ENCODE measurements around the gene DMRTC1.
"Not testable (repeated sequence)": the region's sequence is repeated elsewhere in the genome, so short reads cannot be mapped to it uniquely, and the experiment has no call there.

Gene DMRTC1

GRCh38 chrX:72943819-72944169, at the start of gene DMRTC1:
Gene DMRTC1 (minus strand): TSS chrX:72943837. CDS start chrX:72875694, 68,143 bp downstream.
- DNase-seq (ENCODE audit: low read depth); H3K4me3 ChIP-seq (ENCODE audit: low read depth, low read length): not testable (repeated sequence)

- H3K4me3 ChIP-seq (ENCODE audit: low read depth, low read length); DNase-seq (ENCODE audit: low read depth): not testable (repeated sequence)
Observed at GRCh38 chrX:72980894-72981469, 37.3 kb upstream of the DMRTC1 start.

GRCh38 chrX:72974885-72975284, 31.2 kb upstream of the DMRTC1 start:
- DNase-seq (ENCODE audit: low read depth); H3K4me3 ChIP-seq (ENCODE audit: low read depth, low read length): not testable (repeated sequence)

- DNase-seq (ENCODE audit: low read depth); H3K4me3 ChIP-seq (ENCODE audit: low read depth, low read length): not testable (repeated sequence)
Observed at GRCh38 chrX:72971859-72972258, 28.2 kb upstream of the DMRTC1 start.

GRCh38 chrX:72959971-72960370, 16.3 kb upstream of the DMRTC1 start:
- DNase-seq (ENCODE audit: low read depth): not testable (repeated sequence)

GRCh38 chrX:72943035-72943818, 410 bp downstream of the DMRTC1 start:
- not testable (repeated sequence) for DNase-seq (ENCODE audit: low read depth)

More at GRCh38 chrX:72959971-72960370, 16.3 kb upstream of the DMRTC1 start:
- H3K4me3 ChIP-seq (ENCODE audit: low read depth, low read length): not testable (repeated sequence)

GRCh38 chrX:72942272-72942671, 1.4 kb downstream of the DMRTC1 start:
- not testable (repeated sequence) for H3K4me3 ChIP-seq (ENCODE audit: low read depth, low read length); DNase-seq (ENCODE audit: low read depth)

More at GRCh38 chrX:72943035-72943818, 410 bp downstream of the DMRTC1 start:
- H3K4me3 ChIP-seq (ENCODE audit: low read depth, low read length): not testable (repeated sequence)

GRCh38 chrX:72937906-72938305, 5.7 kb downstream of the DMRTC1 start, which contains the start of gene FAM236A:
Gene FAM236A (plus strand): TSS chrX:72938206. CDS start chrX:72938263, 57 bp downstream.
- H3K4me3 ChIP-seq (ENCODE audit: low read depth, low read length); DNase-seq (ENCODE audit: low read depth): not testable (repeated sequence)

- not testable (repeated sequence) for DNase-seq (ENCODE audit: low read depth); H3K4me3 ChIP-seq (ENCODE audit: low read depth, low read length)
Observed at GRCh38 chrX:72936882-72937455, 6.7 kb downstream of the DMRTC1 start.

- not testable (repeated sequence) for H3K4me3 ChIP-seq (ENCODE audit: low read depth, low read length); DNase-seq (ENCODE audit: low read depth)
Observed at GRCh38 chrX:72936455-72936854, 7.2 kb downstream of the DMRTC1 start.

- not testable (repeated sequence) for H3K4me3 ChIP-seq (ENCODE audit: low read depth, low read length); DNase-seq (ENCODE audit: low read depth)
Observed at GRCh38 chrX:72932283-72932682, 11.4 kb downstream of the DMRTC1 start.

GRCh38 chrX:72916096-72916495, 27.5 kb downstream of the DMRTC1 start:
- DNase-seq (ENCODE audit: low read depth); H3K4me3 ChIP-seq (ENCODE audit: low read depth, low read length): not testable (repeated sequence)

- DNase-seq (ENCODE audit: low read depth); H3K4me3 ChIP-seq (ENCODE audit: low read depth, low read length): not testable (repeated sequence)
Observed at GRCh38 chrX:72912315-72912714, 31.3 kb downstream of the DMRTC1 start, which contains the start of gene FAM236C. Gene FAM236C (plus strand): TSS chrX:72912615. CDS start chrX:72912715, 100 bp downstream.

GRCh38 chrX:72889740-72890139, 53.9 kb downstream of the DMRTC1 start:
- not testable (repeated sequence) for H3K4me3 ChIP-seq (ENCODE audit: low read depth, low read length); DNase-seq (ENCODE audit: low read depth)

GRCh38 chrX:72882898-72883297, 60.7 kb downstream of the DMRTC1 start:
- H3K4me3 ChIP-seq (ENCODE audit: low read depth, low read length): not testable (repeated sequence)

GRCh38 chrX:72837532-72837931, 106.1 kb downstream of the DMRTC1 start:
- not testable (repeated sequence) for H3K4me3 ChIP-seq (ENCODE audit: low read depth, low read length); DNase-seq (ENCODE audit: low read depth)

More at GRCh38 chrX:72882898-72883297, 60.7 kb downstream of the DMRTC1 start:
- not testable (repeated sequence) for DNase-seq (ENCODE audit: low read depth)

- not testable (repeated sequence) for H3K4me3 ChIP-seq (ENCODE audit: low read depth, low read length)
Observed at GRCh38 chrX:72830701-72831100, 112.9 kb downstream of the DMRTC1 start.

More at GRCh38 chrX:72830701-72831100, 112.9 kb downstream of the DMRTC1 start:
- not testable (repeated sequence) for DNase-seq (ENCODE audit: low read depth)
